Panc1 (cell line): ENCODE measurements around the gene PLCB1. TPM values are rescaled to one million over a fixed set of nuclear protein-coding genes. Genes with fewer than 3 reads are reported as not detected.
A peak's percentile ranks its signal among the peaks of the same experiment; 100 is the strongest.

Experiments
- ATAC-seq: fragments of 200-7000 bp; cut with Tn5 transposase; 2 replicates; pipeline ENCODE4 v1.9.1; 2020; ENCODE audit warnings: mild to moderate bottlenecking, moderate library complexity
- BruUV-seq: library from RNA; stranded (reverse); fragments of 400-500 nt; replicated peaks from 2 replicates; lab custom pipeline; 2021; lab: Mats Ljungman, UMichigan
- CTCF ChIA-PET: fragments of 300-600 bp; sonication (Branson Sonifier 250); formaldehyde crosslinking; loops from one replicate; lab custom pipeline; 2022; ENCODE audit warnings: antibody characterized with exemption; lab: Charles Lee
- POLR2A ChIA-PET: fragments of 300-600 bp; sonication (Branson Sonifier 250); formaldehyde crosslinking; loops from one replicate; lab custom pipeline; 2022; ENCODE audit warnings: antibody characterized with exemption; lab: Charles Lee
- DNase-seq: peaks from one replicate; pipeline ENCODE4 v3.0.0-alpha.2; 2010; ENCODE audit warnings: low read depth, low spot score
- H3K27ac ChIP-seq: 2 replicates; pipeline ENCODE4 v1.5.1; 2011; ENCODE audit warnings: mild to moderate bottlenecking, low read length, inconsistent platforms
- H3K27me3 ChIP-seq: fragments of 200-500 bp; sonication (Bioruptor generic); 2 replicates; pipeline ENCODE4 v1.6.0; 2014; ENCODE audit warnings: low read length, inconsistent platforms; ENCODE audit not compliant: control insufficient read depth, insufficient read depth
- H3K36me3 ChIP-seq: fragments of 200-500 bp; sonication (Bioruptor generic); 2 replicates; pipeline ENCODE4 v1.5.1; 2014; ENCODE audit warnings: inconsistent platforms, mild to moderate bottlenecking, low read length, moderate library complexity; ENCODE audit not compliant: control insufficient read depth, insufficient read depth
- H3K4me1 ChIP-seq: 2 replicates; pipeline ENCODE4 v1.5.1; 2011; ENCODE audit warnings: inconsistent platforms, mild to moderate bottlenecking, low read length, moderate library complexity; ENCODE audit not compliant: control insufficient read depth, insufficient read depth
- H3K4me3 ChIP-seq, 2 experiments: 2 replicates each; pipeline ENCODE4 v1.5.1; 2011 to 2012; ENCODE audit warnings: low read depth in 2 of 2, low read length in 2 of 2, mild to moderate bottlenecking in 2 of 2, inconsistent platforms in 1 of 2, moderate library complexity in 1 of 2
- H3K9me3 ChIP-seq: fragments of 200-500 bp; sonication (Bioruptor generic); 2 replicates; pipeline ENCODE4 v1.5.1; 2014; ENCODE audit warnings: low read depth, mild to moderate bottlenecking, inconsistent platforms, low read length, moderate library complexity; ENCODE audit not compliant: control insufficient read depth, insufficient read depth
- CTCF ChIP-seq: fragments of 450-650 bp; IDR thresholded peaks from 2 replicates; pipeline ENCODE4 v1.5.1; 2017; ENCODE audit warnings: mild to moderate bottlenecking
- POLR2AphosphoS5 ChIP-seq: IDR thresholded peaks from 2 replicates; pipeline ENCODE4 v1.6.1; 2012; ENCODE audit warnings: mild to moderate bottlenecking, low read depth, low read length, moderate library complexity
- SIN3A ChIP-seq: IDR thresholded peaks from 2 replicates; pipeline ENCODE4 v1.6.1; 2012; ENCODE audit warnings: low read depth, mild to moderate bottlenecking, low read length, moderate library complexity, borderline replicate concordance; ENCODE audit not compliant: insufficient read depth
- TCF7L2 ChIP-seq: IDR thresholded peaks from 2 replicates; pipeline ENCODE4 v1.6.1; 2011; ENCODE audit warnings: mild to moderate bottlenecking, low read depth, low read length, inconsistent platforms
- in situ Hi-C: cut with HindIII; loops from 2 replicates; pipeline ENCODE4 v1.10.0; 2016; ENCODE audit warnings: low sequenced_read_pairs, low pct_unique_long_range_greater_than_20kb
- intact Hi-C: fragments of 100-400 bp; cut with micrococcal nuclease; formaldehyde crosslinking; loops from one replicate; pipeline ENCODE4 v1.10.0; 2022; ENCODE audit not compliant: unreplicated experiment
- total RNA-seq: library from RNA; stranded (reverse); gene quantifications from one replicate; pipeline ENCODE4 v1.2.1, GENCODE V29; 2021; ENCODE audit not compliant: unreplicated experiment
- TF ChIP-seq, protein P1 (sequence below), 2 experiments: IDR thresholded peaks; 2 replicates each; pipeline ENCODE4 v1.6.1; 2011 to 2012; ENCODE audit warnings: low read depth in 2 of 2, control low read depth in 1 of 2, low read length in 1 of 2, mild to moderate bottlenecking in 1 of 2, moderate library complexity in 1 of 2; ENCODE audit not compliant: insufficient read depth in 1 of 2

The PLCB1 gene
- total RNA-seq, 1 experiment from 2014 or later = 0.59 TPM

DNA sequence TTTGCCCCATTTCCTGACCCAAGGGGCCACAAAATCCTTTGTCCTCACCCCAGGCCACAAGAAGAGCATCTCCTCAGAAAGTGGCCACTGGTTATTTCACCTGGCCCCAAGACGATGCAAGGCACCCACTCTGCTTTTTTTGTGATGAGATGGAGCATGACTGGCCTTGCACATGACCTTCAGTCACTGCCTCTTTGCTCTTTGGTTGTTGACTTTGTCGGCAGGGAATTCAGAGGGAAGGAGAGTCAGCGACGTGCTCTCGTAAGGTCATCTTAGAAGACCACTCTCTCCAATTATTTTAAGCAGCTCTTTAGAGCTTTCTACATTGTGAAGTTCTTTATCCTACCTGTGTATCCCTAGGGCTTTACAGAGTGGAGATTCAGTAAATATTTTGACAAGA lies 306.7 kb downstream of the PLCB1 start:
- no peaks in the 10 kb centered on the region for H3K27me3 ChIP-seq
- no peaks in the 10 kb centered on the region for H3K9me3 ChIP-seq
- intact Hi-C loops (no loop called here), in situ Hi-C loops (no loop called here)
- no TSS peak for BruUV-seq
- H3K4me1 ChIP-seq = no peaks in the 10 kb centered on the region
- H3K36me3 ChIP-seq = no peaks in the 10 kb centered on the region
- POLR2A ChIA-PET = no interaction called here
- CTCF ChIA-PET = no interaction called here
- ATAC-seq (no peak), DNase-seq (no peak)
- TF ChIP-seq SIN3A (no peak), CTCF (no peak), POLR2AphosphoS5 (no peak), TCF7L2 (no peak)
- TF ChIP-seq, protein P1, sequence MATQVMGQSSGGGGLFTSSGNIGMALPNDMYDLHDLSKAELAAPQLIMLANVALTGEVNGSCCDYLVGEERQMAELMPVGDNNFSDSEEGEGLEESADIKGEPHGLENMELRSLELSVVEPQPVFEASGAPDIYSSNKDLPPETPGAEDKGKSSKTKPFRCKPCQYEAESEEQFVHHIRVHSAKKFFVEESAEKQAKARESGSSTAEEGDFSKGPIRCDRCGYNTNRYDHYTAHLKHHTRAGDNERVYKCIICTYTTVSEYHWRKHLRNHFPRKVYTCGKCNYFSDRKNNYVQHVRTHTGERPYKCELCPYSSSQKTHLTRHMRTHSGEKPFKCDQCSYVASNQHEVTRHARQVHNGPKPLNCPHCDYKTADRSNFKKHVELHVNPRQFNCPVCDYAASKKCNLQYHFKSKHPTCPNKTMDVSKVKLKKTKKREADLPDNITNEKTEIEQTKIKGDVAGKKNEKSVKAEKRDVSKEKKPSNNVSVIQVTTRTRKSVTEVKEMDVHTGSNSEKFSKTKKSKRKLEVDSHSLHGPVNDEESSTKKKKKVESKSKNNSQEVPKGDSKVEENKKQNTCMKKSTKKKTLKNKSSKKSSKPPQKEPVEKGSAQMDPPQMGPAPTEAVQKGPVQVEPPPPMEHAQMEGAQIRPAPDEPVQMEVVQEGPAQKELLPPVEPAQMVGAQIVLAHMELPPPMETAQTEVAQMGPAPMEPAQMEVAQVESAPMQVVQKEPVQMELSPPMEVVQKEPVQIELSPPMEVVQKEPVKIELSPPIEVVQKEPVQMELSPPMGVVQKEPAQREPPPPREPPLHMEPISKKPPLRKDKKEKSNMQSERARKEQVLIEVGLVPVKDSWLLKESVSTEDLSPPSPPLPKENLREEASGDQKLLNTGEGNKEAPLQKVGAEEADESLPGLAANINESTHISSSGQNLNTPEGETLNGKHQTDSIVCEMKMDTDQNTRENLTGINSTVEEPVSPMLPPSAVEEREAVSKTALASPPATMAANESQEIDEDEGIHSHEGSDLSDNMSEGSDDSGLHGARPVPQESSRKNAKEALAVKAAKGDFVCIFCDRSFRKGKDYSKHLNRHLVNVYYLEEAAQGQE (IDR thresholded peaks at IDR 0.05; ENCODE audit: insufficient read depth in 1 of 2, low read depth in 2 of 2, low read length in 1 of 2) = no peak
- no peak overlapping the region for H3K4me3 ChIP-seq
- no peak overlapping the region for H3K27ac ChIP-seq

GRCh38 chr20:8443464-8444072 lies 311.5 kb downstream of the PLCB1 start:
- Histone ChIP-seq H3K4me3 (no peak overlapping the region), H3K27me3 (no peaks in the 10 kb centered on the region), H3K9me3 (no peaks in the 10 kb centered on the region), H3K36me3 (no peaks in the 10 kb centered on the region), H3K4me1 (no peaks in the 10 kb centered on the region), H3K27ac (no peak overlapping the region)
- ATAC-seq = no peak
- intact Hi-C loops (no loop called here), in situ Hi-C loops (no loop called here)
- no TSS peak for BruUV-seq
- ChIA-PET CTCF (no interaction called here), POLR2A (no interaction called here)
- DNase-seq = no peak
- 0 out of 2 replicates have a peak, but pooled peaks have one; percentile 4 for TF ChIP-seq CTCF
- TF ChIP-seq, protein P1 (IDR thresholded peaks at IDR 0.05; ENCODE audit: insufficient read depth in 1 of 2, low read depth in 2 of 2, low read length in 1 of 2) = no peak
